GM23248 (cell line): ENCODE data around the gene HOXA4. TPM values are rescaled to one million over a fixed set of nuclear protein-coding genes. Genes with fewer than 3 reads are reported as not detected.

Experiments
- DNase-seq: peaks from one replicate; pipeline ENCODE4 v3.0.0-alpha.2; 2015
- H2AFZ ChIP-seq: fragments of 200-600 bp; sonication (generic); 2 replicates; pipeline ENCODE4 v1.6.1; 2016; ENCODE audit warnings: antibody characterized with exemption
- H3F3A ChIP-seq: fragments of 200-600 bp; sonication (generic); 2 replicates; pipeline ENCODE4 v1.6.1; 2016; ENCODE audit warnings: mild to moderate bottlenecking, antibody characterized with exemption, mixed run types; ENCODE audit not compliant: insufficient read depth
- H3K27ac ChIP-seq: fragments of 200-600 bp; sonication (generic); 2 replicates; pipeline ENCODE4 v1.5.1; 2016; ENCODE audit warnings: mild to moderate bottlenecking
- H3K27me3 ChIP-seq: fragments of 200-600 bp; sonication (generic); replicated peaks from 2 replicates; pipeline ENCODE4 v1.6.1; 2016; ENCODE audit warnings: mild to moderate bottlenecking; ENCODE audit not compliant: insufficient read depth
- H3K36me3 ChIP-seq: fragments of 200-600 bp; sonication (generic); 2 replicates; pipeline ENCODE4 v1.6.1; 2016; ENCODE audit warnings: low read depth, mild to moderate bottlenecking
- H3K4me1 ChIP-seq: fragments of 200-600 bp; sonication (generic); 2 replicates; pipeline ENCODE4 v1.6.1; 2016; ENCODE audit warnings: mild to moderate bottlenecking; ENCODE audit not compliant: insufficient read depth
- H3K4me2 ChIP-seq: fragments of 200-600 bp; sonication (generic); one replicate; pipeline ENCODE4 v1.6.1; 2016; ENCODE audit warnings: mild to moderate bottlenecking; ENCODE audit not compliant: unreplicated experiment
- H3K4me3 ChIP-seq: fragments of 200-600 bp; sonication (generic); 2 replicates; pipeline ENCODE4 v1.5.1; 2016; ENCODE audit warnings: mild to moderate bottlenecking
- H3K79me2 ChIP-seq: fragments of 200-600 bp; sonication (generic); 2 replicates; pipeline ENCODE4 v1.6.1; 2016; ENCODE audit warnings: mild to moderate bottlenecking; ENCODE audit not compliant: insufficient read depth
- H3K9ac ChIP-seq: fragments of 200-600 bp; sonication (generic); 2 replicates; pipeline ENCODE4 v1.6.1; 2016; ENCODE audit warnings: mild to moderate bottlenecking
- H3K9me2 ChIP-seq: fragments of 200-600 bp; sonication (generic); 2 replicates; pipeline ENCODE4 v1.6.1; 2016; ENCODE audit warnings: mixed run types, mild to moderate bottlenecking, moderate library complexity; ENCODE audit not compliant: insufficient read depth
- H3K9me3 ChIP-seq: fragments of 200-600 bp; sonication (generic); one replicate; pipeline ENCODE4 v1.6.1; 2017; ENCODE audit warnings: low read depth
- H4K20me1 ChIP-seq: fragments of 200-600 bp; sonication (generic); 2 replicates; pipeline ENCODE4 v1.6.0; 2016; ENCODE audit not compliant: insufficient read depth
- EZH2 ChIP-seq: fragments of 200-600 bp; sonication (generic); IDR thresholded peaks from 2 replicates; pipeline ENCODE4 v1.6.1; 2018; ENCODE audit warnings: antibody characterized with exemption, mild to moderate bottlenecking; ENCODE audit not compliant: insufficient read depth, poor library complexity, severe bottlenecking
- EZH2phosphoT487 ChIP-seq: fragments of 200-600 bp; sonication (generic); IDR thresholded peaks from 2 replicates; pipeline ENCODE4 v1.6.1; 2018; ENCODE audit warnings: antibody characterized with exemption, moderate library complexity, mild to moderate bottlenecking, low read depth; ENCODE audit not compliant: insufficient read depth
- WGBS, 2 experiments: methylation state at CpG; one replicate each; pipeline ENCODE4 v1.1.6; 2015 to 2017; ENCODE audit warnings: low lambda C conversion rate in 2 of 2, low coverage in 1 of 2; ENCODE audit errors: missing lambda C conversion rate in 2 of 2; 5-methylcytosine and 5-hydroxymethylcytosine counted together
- in situ Hi-C: fragments of 300-500 bp; cut with MboI; formaldehyde crosslinking; loops from 2 replicates; pipeline ENCODE4 v1.15.0; 2020
- polyA plus RNA-seq: library from polyadenylated mRNA; unstranded; fragments of >200 nt; fragmentation: Nextera tagmentation; extraction: Ambion mirVana; gene quantifications from 2 replicates; pipeline ENCODE4 v1.2.1, GENCODE V29; 2016
- total RNA-seq: library from RNA; depleted of rRNA; stranded (reverse); fragments of >200 nt; shearing (Covaris generic); gene quantifications from 2 replicates; pipeline ENCODE4 v1.2.3, GENCODE V29; 2014

The HOXA4 gene
- total and polyA plus RNA-seq, 2 experiments from 2014 or later = 1.8 to 3.1 TPM

DNA sequence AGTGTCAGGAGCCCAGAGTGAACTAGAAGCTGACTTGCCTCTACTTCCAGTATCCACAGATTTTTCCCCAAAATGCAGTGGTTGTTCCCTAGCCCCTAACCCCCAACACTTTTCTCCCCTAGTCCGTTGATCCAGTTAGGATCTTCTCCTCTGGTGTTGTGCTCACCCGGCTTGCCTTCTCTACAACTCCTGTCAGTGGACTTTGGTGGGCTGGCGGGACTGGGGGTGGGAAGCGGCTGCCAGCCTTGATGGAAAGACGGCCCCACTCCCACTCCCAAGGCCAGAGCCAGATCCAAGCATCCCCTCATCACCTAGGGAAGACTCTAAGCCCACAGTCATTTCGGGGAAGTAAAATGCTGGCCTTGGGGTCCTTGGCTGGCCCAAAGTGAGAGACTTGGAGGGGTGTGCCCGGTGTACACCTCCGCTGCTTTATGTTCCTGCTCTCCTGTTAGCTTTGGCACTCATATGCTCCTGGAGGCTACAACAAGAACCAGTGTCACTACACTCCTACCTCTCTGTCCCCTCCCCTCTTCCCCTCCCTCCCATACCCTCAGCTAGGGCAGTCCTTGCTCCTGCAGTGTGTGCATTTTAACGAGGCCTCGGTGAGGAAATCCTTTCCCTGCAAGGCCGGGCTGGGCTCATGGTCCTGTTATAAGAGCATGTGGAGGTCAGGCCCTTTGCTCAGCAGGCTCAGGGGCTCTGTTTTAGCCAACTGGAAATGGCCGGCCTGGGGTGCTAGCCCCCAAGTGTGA lies 44.5 kb upstream of the HOXA4 start:
- peaks cover 31% of the 10 kb centered on the region for H3K4me1 ChIP-seq
- no peaks in the 10 kb centered on the region for H3K9me2 ChIP-seq
- whole genome bisulfite sequencing, 2 experiments = 8 to 11% methylated on average over 12 of the region's 12 CpGs
- peak overlapping the region; percentile 99 for H3K27ac ChIP-seq
- H3K79me2 ChIP-seq = peaks cover 96% of the 10 kb centered on the region
- peak overlapping the region; percentile 98 for H3K9ac ChIP-seq
- peaks cover 4% of the 10 kb centered on the region; the same call in 1 of the 2 replicates for H3K36me3 ChIP-seq
- DNase-seq = peak; percentile 74
- TF ChIP-seq EZH2phosphoT487 = no peak
- no peak for TF ChIP-seq EZH2
- peak overlapping the region; percentile 83 for H3K4me3 ChIP-seq
- no peaks in the 10 kb centered on the region for H3F3A ChIP-seq
- peak overlapping the region; percentile 65 for H2AFZ ChIP-seq
- H3K4me2 ChIP-seq = peak overlapping the region; percentile 100
- no peaks in the 10 kb centered on the region for H3K9me3 ChIP-seq
- H3K27me3 ChIP-seq = no peaks in the 10 kb centered on the region
- no peaks in the 10 kb centered on the region for H4K20me1 ChIP-seq
- in situ Hi-C loops = loop anchor here (10.0 kb wide), 1 partner anchor 1320 kb away; no protein-coding TSS in a partner anchor

GRCh38 chr7:27173956-27174873 lies 43.7 kb upstream of the HOXA4 start, which contains the start of gene HOXA10:
HOXA10 (minus strand) TSS chr7:27174320; CDS start chr7:27174306, 14 bp downstream.
- no peaks in the 10 kb centered on the region for H4K20me1 ChIP-seq
- in situ Hi-C loops = loop anchor here (10.0 kb wide), 1 partner anchor 1319 kb away; no protein-coding TSS in a partner anchor
- 1 to 2% methylated on average over 67 to 74 of the region's 82 CpGs for WGBS, 2 experiments
- H3K9me2 ChIP-seq = no peaks in the 10 kb centered on the region
- H3K79me2 ChIP-seq = peaks cover 100% of the 10 kb centered on the region
- peak within 1 kb of the TSS; percentile 98 for H3K9ac ChIP-seq
- peak within 1 kb of the TSS; percentile 83 for H3K4me3 ChIP-seq
- no peaks in the 10 kb centered on the region for H3K9me3 ChIP-seq
- no peaks in the 10 kb centered on the region for H3K27me3 ChIP-seq
- H3K27ac ChIP-seq = peak within 1 kb of the TSS; percentile 99
- no peaks in the 10 kb centered on the region for H3F3A ChIP-seq
- DNase-seq = peak; percentile 73
- peaks cover 31% of the 10 kb centered on the region for H3K4me1 ChIP-seq
- peak within 1 kb of the TSS; percentile 50 for H2AFZ ChIP-seq
- H3K4me2 ChIP-seq = peak within 1 kb of the TSS; percentile 100
- TF ChIP-seq EZH2 (no peak), EZH2phosphoT487 (no peak)
- peaks cover 4% of the 10 kb centered on the region; the same call in 1 of the 2 replicates for H3K36me3 ChIP-seq

- H3K27me3 ChIP-seq = no peaks in the 10 kb centered on the region
- 0 out of 2 replicates have a peak overlapping the region, but pooled peaks have one; percentile 1 for H2AFZ ChIP-seq
- H3K9ac ChIP-seq = peak overlapping the region; percentile 98
- no peak for TF ChIP-seq EZH2
- TF ChIP-seq EZH2phosphoT487 = no peak
- no peaks in the 10 kb centered on the region for H3K9me3 ChIP-seq
- peak overlapping the region; percentile 100 for H3K4me2 ChIP-seq
- peak overlapping the region; percentile 83 for H3K4me3 ChIP-seq
- H3K79me2 ChIP-seq = peaks cover 100% of the 10 kb centered on the region
- peak overlapping the region; percentile 99 for H3K27ac ChIP-seq
- peaks cover 31% of the 10 kb centered on the region for H3K4me1 ChIP-seq
- 1% methylated on average over 30 to 37 of the region's 59 CpGs for WGBS, 2 experiments
- no peaks in the 10 kb centered on the region for H4K20me1 ChIP-seq
- DNase-seq = peak; percentile 74
- no peaks in the 10 kb centered on the region for H3K9me2 ChIP-seq
- H3F3A ChIP-seq = no peaks in the 10 kb centered on the region
- peaks cover 4% of the 10 kb centered on the region; the same call in 1 of the 2 replicates for H3K36me3 ChIP-seq
- in situ Hi-C loops = loop anchor here (10.0 kb wide), 1 partner anchor 1319 kb away; no protein-coding TSS in a partner anchor
Measured at GRCh38 chr7:27173511-27173955, 43.0 kb upstream of the HOXA4 start.
